ENCODE results near the gene SEC14L3. TPM values are rescaled to one million over a fixed set of nuclear protein-coding genes. Genes with fewer than 3 reads are reported as not detected.

SEC14L3 gene
- total RNA-seq, 1 experiment from 2014 or later: not detected

GRCh38 chr22:30432520-30432919 lies 39.3 kb downstream of the SEC14L3 start:
- TF ChIP-seq, protein P1, sequence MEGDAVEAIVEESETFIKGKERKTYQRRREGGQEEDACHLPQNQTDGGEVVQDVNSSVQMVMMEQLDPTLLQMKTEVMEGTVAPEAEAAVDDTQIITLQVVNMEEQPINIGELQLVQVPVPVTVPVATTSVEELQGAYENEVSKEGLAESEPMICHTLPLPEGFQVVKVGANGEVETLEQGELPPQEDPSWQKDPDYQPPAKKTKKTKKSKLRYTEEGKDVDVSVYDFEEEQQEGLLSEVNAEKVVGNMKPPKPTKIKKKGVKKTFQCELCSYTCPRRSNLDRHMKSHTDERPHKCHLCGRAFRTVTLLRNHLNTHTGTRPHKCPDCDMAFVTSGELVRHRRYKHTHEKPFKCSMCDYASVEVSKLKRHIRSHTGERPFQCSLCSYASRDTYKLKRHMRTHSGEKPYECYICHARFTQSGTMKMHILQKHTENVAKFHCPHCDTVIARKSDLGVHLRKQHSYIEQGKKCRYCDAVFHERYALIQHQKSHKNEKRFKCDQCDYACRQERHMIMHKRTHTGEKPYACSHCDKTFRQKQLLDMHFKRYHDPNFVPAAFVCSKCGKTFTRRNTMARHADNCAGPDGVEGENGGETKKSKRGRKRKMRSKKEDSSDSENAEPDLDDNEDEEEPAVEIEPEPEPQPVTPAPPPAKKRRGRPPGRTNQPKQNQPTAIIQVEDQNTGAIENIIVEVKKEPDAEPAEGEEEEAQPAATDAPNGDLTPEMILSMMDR (IDR thresholded peaks at IDR 0.05; ENCODE audit: insufficient read depth in 1 of 2, low read depth in 1 of 2, low read length in 1 of 2, severe bottlenecking in 1 of 2, unreplicated experiment in 1 of 2): no peak
- no peaks in the 10 kb centered on the region for H3K36me3 Mint-ChIP-seq (ENCODE audit: insufficient read depth, unreplicated experiment)
- no peaks in the 10 kb centered on the region for H3K9me3 Mint-ChIP-seq (ENCODE audit: unreplicated experiment)
- Histone ChIP-seq H3K4me3 (ENCODE audit: low read depth, low read length) (no peak overlapping the region), H3K27me3 (replicated peaks; ENCODE audit: control insufficient read depth, insufficient read depth, low read length) (no peaks in the 10 kb centered on the region), H3K4me1 (peaks cover 13% of the 10 kb centered on the region), H3K9me3 (0 out of 2 replicates have a peak, but pooled peaks cover 4% of the 10 kb centered on the region), H3K36me3 (ENCODE audit: control insufficient read depth, insufficient read depth, low read length) (no peaks in the 10 kb centered on the region; the same call in 1 of the 2 replicates)
- ChIA-PET POLR2A (interaction anchor here (0.5 kb wide), 1 partner anchor 31 kb away, joined by 3 read pairs; no protein-coding TSS in a partner anchor), CTCF (interaction anchor here (0.6 to 1.1 kb wide), 4 partner anchors 13 to 145 kb away, joined by 3 read pairs; no protein-coding TSS in a partner anchor)
- DNase-seq: no peak
- H3K4me1 Mint-ChIP-seq (ENCODE audit: low read depth, unreplicated experiment): peaks cover 14% of the 10 kb centered on the region
- intact Hi-C loops (cut with micrococcal nuclease; ENCODE audit: unreplicated experiment): no loop called here
- BruUV-seq (replicated peaks): no TSS peak
- H3K27me3 Mint-ChIP-seq (ENCODE audit: insufficient read depth, unreplicated experiment): no peaks in the 10 kb centered on the region
- H3K27ac Mint-ChIP-seq (ENCODE audit: unreplicated experiment): no peak overlapping the region
- no peak overlapping the region for H3K4me3 Mint-ChIP-seq (ENCODE audit: unreplicated experiment)

DNA sequence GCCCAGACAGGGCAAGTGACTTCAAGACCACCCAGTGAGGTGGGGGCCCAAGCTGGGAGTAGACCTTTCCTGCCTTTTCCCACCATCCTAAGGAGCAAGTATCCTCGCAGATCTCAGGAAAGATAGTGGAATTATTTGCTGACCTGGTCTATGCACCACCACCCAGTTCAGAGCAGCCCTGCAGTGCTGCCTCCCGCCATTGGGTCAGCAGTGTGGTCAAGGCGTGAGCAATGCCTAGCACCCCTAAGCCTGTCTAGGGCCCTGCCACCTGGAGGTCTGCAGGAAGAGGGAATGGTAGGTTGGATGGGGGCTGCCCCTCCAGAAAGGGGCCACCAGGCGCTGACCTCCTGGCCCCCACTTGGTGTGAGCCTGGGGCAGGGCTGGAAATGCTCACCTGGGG lies 39.7 kb downstream of the SEC14L3 start:
- no peaks in the 10 kb centered on the region for H3K27me3 Mint-ChIP-seq (ENCODE audit: insufficient read depth, unreplicated experiment)
- peaks cover 14% of the 10 kb centered on the region for H3K4me1 Mint-ChIP-seq (ENCODE audit: low read depth, unreplicated experiment)
- Histone ChIP-seq H3K36me3 (ENCODE audit: control insufficient read depth, insufficient read depth, low read length) (no peaks in the 10 kb centered on the region; the same call in 1 of the 2 replicates), H3K4me3 (ENCODE audit: low read depth, low read length) (no peak overlapping the region), H3K9me3 (0 out of 2 replicates have a peak, but pooled peaks cover 4% of the 10 kb centered on the region), H3K27me3 (replicated peaks; ENCODE audit: control insufficient read depth, insufficient read depth, low read length) (no peaks in the 10 kb centered on the region), H3K4me1 (peaks cover 13% of the 10 kb centered on the region)
- intact Hi-C loops (cut with micrococcal nuclease; ENCODE audit: unreplicated experiment): no loop called here
- POLR2A ChIA-PET: no interaction called here
- BruUV-seq (replicated peaks): no TSS peak
- no peak for DNase-seq
- H3K36me3 Mint-ChIP-seq (ENCODE audit: insufficient read depth, unreplicated experiment): no peaks in the 10 kb centered on the region
- H3K27ac Mint-ChIP-seq (ENCODE audit: unreplicated experiment): no peak overlapping the region
- CTCF ChIA-PET: interaction anchor here (0.6 to 1.1 kb wide), 2 partner anchors 13 to 41 kb away, joined by 3 read pairs; no protein-coding TSS in a partner anchor
- H3K9me3 Mint-ChIP-seq (ENCODE audit: unreplicated experiment): no peaks in the 10 kb centered on the region
- no peak overlapping the region for H3K4me3 Mint-ChIP-seq (ENCODE audit: unreplicated experiment)
- TF ChIP-seq, protein P1 (IDR thresholded peaks at IDR 0.05; ENCODE audit: insufficient read depth in 1 of 2, low read depth in 1 of 2, low read length in 1 of 2, severe bottlenecking in 1 of 2, unreplicated experiment in 1 of 2): no peak

- ChIA-PET POLR2A (no interaction called here), CTCF (interaction anchor here (0.7 to 1.2 kb wide), 2 partner anchors 9 to 39 kb away, joined by 3 read pairs; no protein-coding TSS in a partner anchor)
- Mint-ChIP-seq H3K9me3 (ENCODE audit: unreplicated experiment) (no peaks in the 10 kb centered on the region), H3K36me3 (ENCODE audit: insufficient read depth, unreplicated experiment) (no peaks in the 10 kb centered on the region), H3K4me1 (ENCODE audit: low read depth, unreplicated experiment) (peaks cover 11% of the 10 kb centered on the region), H3K27ac (ENCODE audit: unreplicated experiment) (no peak overlapping the region), H3K27me3 (ENCODE audit: insufficient read depth, unreplicated experiment) (no peaks in the 10 kb centered on the region), H3K4me3 (ENCODE audit: unreplicated experiment) (no peak overlapping the region)
- Histone ChIP-seq H3K4me1 (peaks cover 13% of the 10 kb centered on the region), H3K4me3 (ENCODE audit: low read depth, low read length) (no peak overlapping the region), H3K9me3 (0 out of 2 replicates have a peak, but pooled peaks cover 4% of the 10 kb centered on the region), H3K36me3 (ENCODE audit: control insufficient read depth, insufficient read depth, low read length) (no peaks in the 10 kb centered on the region; the same call in 1 of the 2 replicates), H3K27me3 (replicated peaks; ENCODE audit: control insufficient read depth, insufficient read depth, low read length) (no peaks in the 10 kb centered on the region)
- DNase-seq: no peak
- TF ChIP-seq, protein P1 (IDR thresholded peaks at IDR 0.05; ENCODE audit: insufficient read depth in 1 of 2, low read depth in 1 of 2, low read length in 1 of 2, severe bottlenecking in 1 of 2, unreplicated experiment in 1 of 2): no peak
- no TSS peak for BruUV-seq (replicated peaks)
- intact Hi-C loops (cut with micrococcal nuclease; ENCODE audit: unreplicated experiment): no loop called here
Measured at GRCh38 chr22:30430933-30431332, 40.9 kb downstream of the SEC14L3 start.
